Gastrocnemius medialis (tissue), 4 donors: Measurements from ENCODE around the gene MEIOSIN. TPM values are rescaled to one million over a fixed set of nuclear protein-coding genes. Genes with fewer than 3 reads are reported as not detected.

Experiments used
- ATAC-seq, 2 donors: fragments of 150-250 bp; one replicate each; pipeline ENCODE4 v1.9.1; 2016
- DNase-seq, 2 donors: peaks; one replicate each; pipeline ENCODE4 v3.0.0-alpha.2; 2019
- H3K27ac ChIP-seq, 4 donors: fragments of 200-600 bp; sonication (generic); 1 replicate in 1 of 4; 2 replicates in 3 of 4; pipeline ENCODE4 v1.5.1; 2016 to 2018; ENCODE audit warnings: mild to moderate bottlenecking in 2 of 4, moderate library complexity in 1 of 4
- H3K27me3 ChIP-seq, 3 donors: fragments of 200-600 bp; sonication (generic) in 2 of 3; 1 replicate in 1 of 3; 2 replicates in 2 of 3; pipeline versions ENCODE4 v1.5.1 to v1.6.0; 2016 to 2019; ENCODE audit warnings: mild to moderate bottlenecking in 1 of 3, moderate library complexity in 1 of 3
- H3K36me3 ChIP-seq, 2 donors: fragments of 200-600 bp; sonication (generic) in 1 of 2; one replicate each; pipeline ENCODE4 v1.5.1; 2017 to 2018
- H3K4me1 ChIP-seq, 2 donors: fragments of 200-600 bp; sonication (generic) in 1 of 2; one replicate each; pipeline ENCODE4 v1.5.1; 2016 to 2017; ENCODE audit warnings: mild to moderate bottlenecking in 2 of 2
- H3K4me3 ChIP-seq, 4 donors: fragments of 200-600 bp; sonication (generic) in 3 of 4; 1 replicate in 1 of 4; 2 replicates in 3 of 4; pipeline ENCODE4 v1.5.1; 2016 to 2019; ENCODE audit warnings: mild to moderate bottlenecking in 2 of 4
- H3K9me3 ChIP-seq, 3 donors: fragments of 200-600 bp; sonication (generic) in 2 of 3; 1 replicate in 1 of 3; 2 replicates in 2 of 3; pipeline ENCODE4 v1.5.1; 2016 to 2019
- CTCF ChIP-seq, 5 experiments: fragments of 450-650 bp in 3 of 5; fragments of 200-600 bp in 2 of 5; sonication (generic) in 2 of 5; IDR thresholded peaks in 4 of 5; conservative IDR thresholded peaks in 1 of 5; 1 replicate in 4 of 5; 2 replicates in 1 of 5; pipeline ENCODE4 v1.5.1; 2016 to 2019; ENCODE audit warnings: antibody characterized with exemption in 5 of 5, mild to moderate bottlenecking in 3 of 5, moderate library complexity in 3 of 5
- POLR2A ChIP-seq, 2 donors: fragments of 450-650 bp; IDR thresholded peaks; one replicate each; pipeline ENCODE4 v1.6.1; 2017; ENCODE audit warnings: antibody characterized with exemption in 2 of 2, mild to moderate bottlenecking in 2 of 2, moderate library complexity in 2 of 2
- in situ Hi-C, 4 donors: fragments of 200-750 bp; cut with MboI; loops; one replicate each; pipeline versions ENCODE4 v1.15.0 to v1.8.0; 2017; ENCODE audit warnings: low sequenced_read_pairs in 4 of 4
- intact Hi-C: fragments of 100-400 bp; cut with DNase I; formaldehyde crosslinking; loops from one replicate; pipeline ENCODE4 v1.15.1; 2023; ENCODE audit warnings: low total_unique reads
- total RNA-seq, 4 donors: library from RNA; depleted of rRNA; stranded (reverse); fragments of >200 nt; gene quantifications; one replicate each; pipeline versions ENCODE4 v1.1.0 to v1.2.3, GENCODE V29; 2016

Gene MEIOSIN
- total RNA-seq, 4 donors from 2014 or later = not detected

GRCh38 chr19:45705710-45706415, 27.4 kb upstream of the MEIOSIN start:
- intact Hi-C loops = no loop called here
- DNase-seq = no peak
- H3K27me3 ChIP-seq = no peaks in the 10 kb centered on the region
- H3K36me3 ChIP-seq = peaks cover 0 to 7% of the 10 kb centered on the region in 2 donors
- ATAC-seq = no peak
- H3K9me3 ChIP-seq = no peaks in the 10 kb centered on the region
- no peak overlapping the region for H3K4me3 ChIP-seq
- in situ Hi-C loops = no loop called here
- H3K4me1 ChIP-seq = peaks cover 5 to 9% of the 10 kb centered on the region in 2 donors
- H3K27ac ChIP-seq = no peak overlapping the region
- TF ChIP-seq POLR2A (IDR thresholded peaks at IDR 0.05) (no peak), CTCF (IDR thresholded peaks at IDR 0.05 in 4 of 5, conservative IDR thresholded peaks at IDR 0.05 in 1 of 5) (no peak)

- DNase-seq (no peak), ATAC-seq (no peak)
- TF ChIP-seq POLR2A (IDR thresholded peaks at IDR 0.05) = no peak
- no peak for TF ChIP-seq CTCF (IDR thresholded peaks at IDR 0.05 in 4 of 5, conservative IDR thresholded peaks at IDR 0.05 in 1 of 5)
- Histone ChIP-seq H3K27ac (no peak overlapping the region), H3K27me3 (no peaks in the 10 kb centered on the region), H3K9me3 (no peaks in the 10 kb centered on the region), H3K36me3 (peaks cover 0 to 6% of the 10 kb centered on the region in 2 donors), H3K4me3 (no peak overlapping the region), H3K4me1 (peaks cover 5 to 9% of the 10 kb centered on the region in 2 donors)
- in situ Hi-C loops = no loop called here
- intact Hi-C loops = loop anchor here (10.0 kb wide), 2 partner anchors 286 to 906 kb away; partner anchors contain the start of genes BCAM and ERCC1
These were observed 22.7 kb upstream of the MEIOSIN start for GRCh38 chr19:45710356-45711130.

- Histone ChIP-seq H3K27ac (no peak overlapping the region), H3K36me3 (peaks cover 0 to 6% of the 10 kb centered on the region in 2 donors), H3K4me3 (no peak overlapping the region), H3K27me3 (no peaks in the 10 kb centered on the region), H3K4me1 (peaks cover 9 to 11% of the 10 kb centered on the region in 2 donors), H3K9me3 (no peaks in the 10 kb centered on the region)
- in situ Hi-C loops = no loop called here
- ATAC-seq = no peak
- intact Hi-C loops = loop anchor here (10.0 kb wide), 2 partner anchors 287 to 907 kb away; partner anchors contain the start of genes BCAM and ERCC1
- TF ChIP-seq CTCF (IDR thresholded peaks at IDR 0.05 in 4 of 5, conservative IDR thresholded peaks at IDR 0.05 in 1 of 5) = no peak
- TF ChIP-seq POLR2A (IDR thresholded peaks at IDR 0.05) = no peak
- DNase-seq = no peak
These were observed 21.2 kb upstream of the MEIOSIN start for GRCh38 chr19:45711851-45712698.

- no peak for DNase-seq
- Histone ChIP-seq H3K4me1 (peaks cover 7 to 9% of the 10 kb centered on the region in 2 donors), H3K9me3 (no peaks in the 10 kb centered on the region), H3K27ac (no peak overlapping the region), H3K27me3 (no peaks in the 10 kb centered on the region), H3K36me3 (peaks cover 0 to 6% of the 10 kb centered on the region in 2 donors), H3K4me3 (no peak overlapping the region)
- in situ Hi-C loops = no loop called here
- TF ChIP-seq CTCF (IDR thresholded peaks at IDR 0.05 in 4 of 5, conservative IDR thresholded peaks at IDR 0.05 in 1 of 5) = no peak
- TF ChIP-seq POLR2A (IDR thresholded peaks at IDR 0.05) = no peak
- ATAC-seq = no peak
- intact Hi-C loops = loop anchor here (10.0 kb wide), 2 partner anchors 288 to 908 kb away; partner anchors contain the start of genes BCAM and ERCC1
These were observed 20.6 kb upstream of the MEIOSIN start for GRCh38 chr19:45712699-45713067.
